ENCODE results near the gene TARBP2.
A peak's percentile ranks its signal among the peaks of the same experiment; 100 is the strongest.

TARBP2 gene

GRCh38 chr12:53502983-53503728 is 2.1 kb downstream of the TARBP2 start (continued):
- TF ChIP-seq ZNF175 (tag by site-specific recombination; IDR thresholded peaks at IDR 0.05), result no peak
- TF ChIP-seq ZNF707 (tag by site-specific recombination; IDR thresholded peaks at IDR 0.05), result no peak
- TF ChIP-seq ZNF426 (tag by site-specific recombination; IDR thresholded peaks at IDR 0.05), result no peak
- no peak for TF ChIP-seq SCRT2 (tag by site-specific recombination; IDR thresholded peaks at IDR 0.05)
- no peak for TF ChIP-seq ZNF121 (tag by site-specific recombination; IDR thresholded peaks at IDR 0.05)
- TF ChIP-seq ZNF202 (tag by site-specific recombination; IDR thresholded peaks at IDR 0.05; ENCODE audit: borderline replicate concordance), result no peak
- TF ChIP-seq ZNF529 (tag by site-specific recombination; IDR thresholded peaks at IDR 0.05; ENCODE audit: insufficient replicate concordance), result no peak
- no peak for TF ChIP-seq SALL2 (tag by site-specific recombination; IDR thresholded peaks at IDR 0.05; ENCODE audit: borderline replicate concordance)
- no peak for TF ChIP-seq MYNN (tag by site-specific recombination; IDR thresholded peaks at IDR 0.05; ENCODE audit: borderline replicate concordance)
- no peak for TF ChIP-seq ZNF621 (tag by site-specific recombination; IDR thresholded peaks at IDR 0.05)

- POLR2A ChIA-PET, result no interaction called here
- Histone ChIP-seq H3K27ac (ENCODE audit: extremely low read depth, low read depth, low read length) (no peak overlapping the region), H3K9me3 (ENCODE audit: control insufficient read depth, insufficient read depth, low read depth, low read length) (no peaks in the 10 kb centered on the region), H3K4me3 (ENCODE audit: low read depth, low read length) (no peak overlapping the region), H3K36me3 (ENCODE audit: control insufficient read depth in 2 of 2, insufficient read depth in 1 of 2, low read length in 2 of 2) (peaks cover 0 to 47% of the 10 kb centered on the region in 2 experiments; a peak in 1 of 3 replicates), H3K4me1 (ENCODE audit: control insufficient read depth, insufficient read depth, low read length) (peaks cover 10% of the 10 kb centered on the region)
- CTCF ChIA-PET, result interaction anchor here (0.6 to 2.0 kb wide), 7 partner anchors 22 to 183 kb away, joined by 3 to 8 read pairs (median 4); partner anchors contain the start of gene AAAS
- TF ChIP-seq, protein P1, sequence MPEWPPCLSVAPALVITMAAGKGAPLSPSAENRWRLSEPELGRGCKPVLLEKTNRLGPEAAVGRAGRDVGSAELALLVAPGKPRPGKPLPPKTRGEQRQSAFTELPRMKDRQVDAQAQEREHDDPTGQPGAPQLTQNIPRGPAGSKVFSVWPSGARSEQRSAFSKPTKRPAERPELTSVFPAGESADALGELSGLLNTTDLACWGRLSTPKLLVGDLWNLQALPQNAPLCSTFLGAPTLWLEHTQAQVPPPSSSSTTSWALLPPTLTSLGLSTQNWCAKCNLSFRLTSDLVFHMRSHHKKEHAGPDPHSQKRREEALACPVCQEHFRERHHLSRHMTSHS (tag by site-specific recombination; IDR thresholded peaks at IDR 0.05), result no peak
- TF ChIP-seq ZNF514 (tag by site-specific recombination; IDR thresholded peaks at IDR 0.05) (no peak), ATF2 (tag by site-specific recombination; IDR thresholded peaks at IDR 0.05; ENCODE audit: low read depth) (no peak), KLF7 (tag by site-specific recombination; IDR thresholded peaks at IDR 0.05; ENCODE audit: borderline replicate concordance) (no peak), ZFHX2 (tag by site-specific recombination; conservative IDR thresholded peaks at IDR 0.05) (peak; percentile 44)
Measured at GRCh38 chr12:53504004-53504920, 3.2 kb downstream of the TARBP2 start.

GRCh38 chr12:53505086-53505485 is 4.0 kb downstream of the TARBP2 start:
- no peak overlapping the region for H3K4me3 ChIP-seq (ENCODE audit: low read depth, low read length)
- peaks cover 8% of the 10 kb centered on the region for H3K4me1 ChIP-seq (ENCODE audit: control insufficient read depth, insufficient read depth, low read length)
- H3K9me3 ChIP-seq (ENCODE audit: control insufficient read depth, insufficient read depth, low read depth, low read length), result no peaks in the 10 kb centered on the region
- ChIA-PET POLR2A (no interaction called here), CTCF (interaction anchor here (0.6 to 2.0 kb wide), 4 partner anchors 26 to 180 kb away, joined by 3 to 10 read pairs (median 6); no protein-coding TSS in a partner anchor)
- H3K27ac ChIP-seq (ENCODE audit: extremely low read depth, low read depth, low read length), result no peak overlapping the region
- H3K36me3 ChIP-seq (ENCODE audit: control insufficient read depth in 2 of 2, insufficient read depth in 1 of 2, low read length in 2 of 2), result peaks cover 0 to 47% of the 10 kb centered on the region in 2 experiments; a peak in 1 of 3 replicates
- TF ChIP-seq, protein P2, sequence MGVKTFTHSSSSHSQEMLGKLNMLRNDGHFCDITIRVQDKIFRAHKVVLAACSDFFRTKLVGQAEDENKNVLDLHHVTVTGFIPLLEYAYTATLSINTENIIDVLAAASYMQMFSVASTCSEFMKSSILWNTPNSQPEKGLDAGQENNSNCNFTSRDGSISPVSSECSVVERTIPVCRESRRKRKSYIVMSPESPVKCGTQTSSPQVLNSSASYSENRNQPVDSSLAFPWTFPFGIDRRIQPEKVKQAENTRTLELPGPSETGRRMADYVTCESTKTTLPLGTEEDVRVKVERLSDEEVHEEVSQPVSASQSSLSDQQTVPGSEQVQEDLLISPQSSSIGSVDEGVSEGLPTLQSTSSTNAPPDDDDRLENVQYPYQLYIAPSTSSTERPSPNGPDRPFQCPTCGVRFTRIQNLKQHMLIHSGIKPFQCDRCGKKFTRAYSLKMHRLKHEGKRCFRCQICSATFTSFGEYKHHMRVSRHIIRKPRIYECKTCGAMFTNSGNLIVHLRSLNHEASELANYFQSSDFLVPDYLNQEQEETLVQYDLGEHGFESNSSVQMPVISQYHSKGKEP (tag by site-specific recombination; IDR thresholded peaks at IDR 0.05), result no peak
- no peak for TF ChIP-seq SCRT2 (tag by site-specific recombination; IDR thresholded peaks at IDR 0.05)
- TF ChIP-seq ZNF341 (tag by site-specific recombination; IDR thresholded peaks at IDR 0.05; ENCODE audit: low read depth), result no peak
- no peak for TF ChIP-seq ZNF529 (tag by site-specific recombination; IDR thresholded peaks at IDR 0.05; ENCODE audit: insufficient replicate concordance)
- TF ChIP-seq ZSCAN5A (tag by site-specific recombination; IDR thresholded peaks at IDR 0.05), result no peak
- no peak for TF ChIP-seq ZNF133 (tag by site-specific recombination; IDR thresholded peaks at IDR 0.05)
- no peak for TF ChIP-seq ZNF280C (tag by site-specific recombination; IDR thresholded peaks at IDR 0.05)

All from HEK293 (cell line).